ENCODE results near the gene PRKAR1B. TPM values are rescaled to one million over a fixed set of nuclear protein-coding genes. Genes with fewer than 3 reads are reported as not detected.
"Not testable (repeated sequence)": the region's sequence is repeated elsewhere in the genome, so short reads cannot be mapped to it uniquely, and the experiment has no call there.

PRKAR1B gene
- total RNA-seq, 2 experiments from 2014 or later: 22.5 to 41.6 TPM

- POLR2A ChIA-PET: no interaction called here
- DNase-seq (ENCODE audit: low spot score): no peak
Measured at GRCh38 chr7:657565-658119, 69.4 kb downstream of the PRKAR1B start.

GRCh38 chr7:657010-657409 lies 70.1 kb downstream of the PRKAR1B start:
- CTCF ChIA-PET (ENCODE audit: unreplicated experiment); BruUV-seq (replicated peaks); H3K4me3 ChIP-seq (ENCODE audit: low read depth, low read length, poor library complexity, severe bottlenecking); H3K4me2 ChIP-seq (ENCODE audit: low read length); H4K20me1 ChIP-seq (ENCODE audit: insufficient read depth, low read length); H3K27ac ChIP-seq (ENCODE audit: low read depth, low read length, poor library complexity, severe bottlenecking); intact Hi-C loops (cut with micrococcal nuclease; ENCODE audit: unreplicated experiment); DNase-seq (ENCODE audit: low spot score); POLR2A ChIA-PET; H3K9me2 ChIP-seq (ENCODE audit: insufficient read depth, low read length); H2AFZ ChIP-seq (ENCODE audit: low read length); H3K4me1 ChIP-seq (ENCODE audit: insufficient read depth, low read length, poor library complexity, severe bottlenecking); H3K79me2 ChIP-seq (ENCODE audit: insufficient read depth, low read depth, low read length): not testable (repeated sequence)
- Histone ChIP-seq H3K9me3 (ENCODE audit: low read length) (peaks cover 12% of the 10 kb centered on the region; the same call in 1 of the 2 replicates), H3K36me3 (ENCODE audit: insufficient read depth, low read length) (peaks cover 42% of the 10 kb centered on the region)

More at GRCh38 chr7:657565-658119, 69.4 kb downstream of the PRKAR1B start:
- Histone ChIP-seq H3K79me2 (ENCODE audit: insufficient read depth, low read depth, low read length) (no peaks in the 10 kb centered on the region), H4K20me1 (ENCODE audit: insufficient read depth, low read length) (no peaks in the 10 kb centered on the region), H3K27ac (ENCODE audit: low read depth, low read length, poor library complexity, severe bottlenecking) (no peak overlapping the region), H3K9me2 (ENCODE audit: insufficient read depth, low read length) (no peaks in the 10 kb centered on the region), H3K4me3 (ENCODE audit: low read depth, low read length, poor library complexity, severe bottlenecking) (no peak overlapping the region), H3K9me3 (ENCODE audit: low read length) (peaks cover 12% of the 10 kb centered on the region; the same call in 1 of the 2 replicates), H3K36me3 (ENCODE audit: insufficient read depth, low read length) (peaks cover 41% of the 10 kb centered on the region), H3K4me1 (ENCODE audit: insufficient read depth, low read length, poor library complexity, severe bottlenecking) (no peaks in the 10 kb centered on the region), H3K4me2 (ENCODE audit: low read length) (no peak overlapping the region), H2AFZ (ENCODE audit: low read length) (no peak overlapping the region)
- BruUV-seq (replicated peaks): no TSS peak
- no peak for TF ChIP-seq EZH2phosphoT487 (IDR thresholded peaks at IDR 0.05; ENCODE audit: borderline replicate concordance, low read depth, low read length)
- CTCF ChIA-PET (ENCODE audit: unreplicated experiment): no interaction called here
- intact Hi-C loops (cut with micrococcal nuclease; ENCODE audit: unreplicated experiment): no loop called here

GRCh38 chr7:655758-656157 lies 71.3 kb downstream of the PRKAR1B start:
- H3K9me3 ChIP-seq (ENCODE audit: low read length): peaks cover 12% of the 10 kb centered on the region; the same call in 1 of the 2 replicates
- intact Hi-C loops (cut with micrococcal nuclease; ENCODE audit: unreplicated experiment): no loop called here
- BruUV-seq (replicated peaks): no TSS peak
- DNase-seq (ENCODE audit: low spot score): no peak
- ChIA-PET CTCF (ENCODE audit: unreplicated experiment) (no interaction called here), POLR2A (no interaction called here)
- peaks cover 42% of the 10 kb centered on the region for H3K36me3 ChIP-seq (ENCODE audit: insufficient read depth, low read length)
- H2AFZ ChIP-seq (ENCODE audit: low read length): no peak overlapping the region
- no peaks in the 10 kb centered on the region for H3K79me2 ChIP-seq (ENCODE audit: insufficient read depth, low read depth, low read length)
- H3K4me3 ChIP-seq (ENCODE audit: low read depth, low read length, poor library complexity, severe bottlenecking): no peak overlapping the region
- no peaks in the 10 kb centered on the region for H4K20me1 ChIP-seq (ENCODE audit: insufficient read depth, low read length)
- no peaks in the 10 kb centered on the region for H3K4me1 ChIP-seq (ENCODE audit: insufficient read depth, low read length, poor library complexity, severe bottlenecking)
- no peaks in the 10 kb centered on the region for H3K9me2 ChIP-seq (ENCODE audit: insufficient read depth, low read length)
- TF ChIP-seq CTCF (conservative IDR thresholded peaks at IDR 0.05; ENCODE audit: low read length) (no peak), EZH2phosphoT487 (IDR thresholded peaks at IDR 0.05; ENCODE audit: borderline replicate concordance, low read depth, low read length) (no peak)
- no peak overlapping the region for H3K4me2 ChIP-seq (ENCODE audit: low read length)
- no peak overlapping the region for H3K27ac ChIP-seq (ENCODE audit: low read depth, low read length, poor library complexity, severe bottlenecking)
